SH-SY5Y (cell line): Measurements from ENCODE around the gene SLC39A11.

Experiments used
- GATA2 ChIP-seq: IDR thresholded peaks from 2 replicates; pipeline ENCODE4 v1.6.1; 2011; ENCODE audit warnings: mild to moderate bottlenecking, low read depth, low read length
- GATA3 ChIP-seq: IDR thresholded peaks from 2 replicates; pipeline ENCODE4 v1.6.1; 2011; ENCODE audit warnings: low read depth, mild to moderate bottlenecking, low read length, moderate library complexity

- no peak for TF ChIP-seq GATA3
- no peak for TF ChIP-seq GATA2
Measured at GRCh38 chr17:72613806-72614292, 478.6 kb downstream of the SLC39A11 start.
